Measurements from ENCODE around the gene OBI1.

OBI1 gene

DNA sequence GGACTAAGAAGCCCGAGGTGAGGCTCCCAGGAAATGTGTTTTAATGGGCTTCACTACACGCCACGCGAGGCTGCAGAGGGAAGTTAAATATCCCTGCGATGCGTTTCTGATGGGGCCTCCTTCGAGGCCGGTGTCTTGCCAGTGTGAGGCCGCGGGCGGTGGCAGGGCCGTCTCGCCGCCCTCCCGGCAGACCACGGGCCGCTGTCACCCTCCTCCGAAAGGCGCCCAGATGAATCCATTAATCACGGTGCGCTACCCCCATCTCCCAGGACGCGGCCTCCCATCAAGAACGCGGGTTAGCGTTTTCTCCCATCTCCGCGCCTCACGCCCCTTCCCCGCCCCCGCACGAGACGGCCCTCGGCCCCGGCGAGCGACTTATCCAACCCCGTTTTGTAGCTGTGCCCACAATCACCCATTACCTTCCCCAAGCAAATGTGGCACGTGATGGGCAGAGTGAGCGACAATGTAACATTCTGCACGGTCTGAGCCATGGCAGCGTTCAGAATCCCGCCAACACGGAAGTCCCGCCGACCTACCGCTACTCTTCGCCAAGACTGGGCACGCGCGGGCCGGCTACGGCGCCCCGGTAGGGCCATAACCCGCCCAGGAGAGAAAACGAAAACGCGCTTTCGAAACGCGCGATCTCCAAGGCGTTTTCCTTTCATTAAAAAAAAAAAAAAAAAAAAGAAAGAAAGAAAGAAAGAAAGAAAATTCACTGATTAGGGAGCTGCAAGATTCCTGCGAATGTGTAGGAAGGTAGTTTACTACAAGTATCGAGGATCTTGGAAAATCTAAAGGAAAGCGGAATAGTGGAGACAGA, at the start of gene OBI1:
TSS of gene OBI1 (minus strand) at position 526 of the 820 bp plus-strand sequence. CDS start at position 491, 35 bp downstream.
- peak; percentile 81 for DNase-seq (ENCODE audit: low spot score)

DNA sequence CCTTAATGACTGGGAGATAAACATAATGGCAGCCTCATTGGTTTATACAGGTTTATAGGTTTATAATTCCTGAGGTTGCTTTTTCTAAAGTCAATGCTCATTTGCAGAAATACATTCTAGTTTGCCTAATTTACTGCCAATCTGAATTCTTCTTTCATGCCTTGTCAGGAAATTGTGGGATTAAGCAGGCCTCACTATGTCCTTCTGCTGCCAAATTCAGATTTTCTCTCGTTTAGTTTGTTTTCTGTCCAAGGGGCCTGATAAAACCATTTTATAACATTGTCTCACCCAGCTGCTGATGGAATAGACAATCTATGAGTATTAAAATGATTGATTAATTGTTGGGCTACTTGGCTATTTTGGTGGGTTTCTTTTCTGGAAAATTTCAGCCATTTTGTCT, 42.4 kb upstream of the OBI1 start:
- no peak for DNase-seq (ENCODE audit: low spot score)

- no peak for DNase-seq (ENCODE audit: low spot score)
Observed at GRCh38 chr13:78700121-78700910, 41.4 kb upstream of the OBI1 start.

DNA sequence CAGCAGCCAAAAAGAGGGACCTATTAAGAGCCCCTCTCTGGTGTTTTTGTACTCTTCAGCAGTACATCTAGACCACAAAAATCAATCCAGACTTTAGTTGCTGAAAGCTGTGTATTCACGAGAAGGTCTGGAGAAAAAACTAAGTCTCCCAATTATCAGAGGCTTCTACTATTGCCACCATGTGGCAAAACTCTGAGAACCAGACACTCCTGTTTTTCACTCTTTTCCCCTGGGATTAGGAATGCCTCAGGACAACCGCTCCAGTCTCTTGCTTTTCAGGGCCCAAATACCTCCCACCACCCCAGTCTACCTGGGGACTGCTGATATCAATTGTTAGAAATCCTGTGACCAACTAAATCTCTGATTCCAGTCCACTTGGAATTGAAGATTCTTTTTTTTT, 30.1 kb upstream of the OBI1 start:
- DNase-seq (ENCODE audit: low spot score): no peak

- DNase-seq (ENCODE audit: low spot score): no peak
Observed at GRCh38 chr13:78686461-78686860, 27.5 kb upstream of the OBI1 start.

GRCh38 chr13:78680576-78681350, 21.8 kb upstream of the OBI1 start:
- DNase-seq (ENCODE audit: low spot score): no peak

- DNase-seq (ENCODE audit: low spot score): no peak
Observed at GRCh38 chr13:78680115-78680561, 21.2 kb upstream of the OBI1 start.

DNA sequence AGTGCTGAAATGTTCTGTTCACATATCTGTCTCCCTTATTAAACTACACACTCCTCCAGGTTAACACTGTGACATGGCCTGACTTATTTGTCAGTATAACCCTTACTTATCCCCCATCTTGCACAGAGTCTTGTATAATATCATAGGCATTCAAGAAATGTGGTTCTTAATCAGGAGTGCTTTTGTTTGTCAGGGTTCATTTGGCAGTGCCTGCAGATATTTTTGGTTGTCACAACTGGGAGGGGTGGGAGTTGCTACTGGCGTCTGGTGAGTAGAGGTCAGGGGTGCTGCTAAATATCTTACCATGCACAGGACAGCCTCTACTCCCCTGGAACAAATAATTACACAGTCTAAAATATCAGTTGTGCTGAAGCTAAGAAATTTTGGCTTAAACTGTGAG, 20.4 kb upstream of the OBI1 start:
- no peak for DNase-seq (ENCODE audit: low spot score)

- DNase-seq (ENCODE audit: low spot score): no peak
Observed at GRCh38 chr13:78675112-78675511, 16.2 kb upstream of the OBI1 start.

- no peak for DNase-seq (ENCODE audit: low spot score)
Observed at GRCh38 chr13:78674638-78675037, 15.7 kb upstream of the OBI1 start.

DNA sequence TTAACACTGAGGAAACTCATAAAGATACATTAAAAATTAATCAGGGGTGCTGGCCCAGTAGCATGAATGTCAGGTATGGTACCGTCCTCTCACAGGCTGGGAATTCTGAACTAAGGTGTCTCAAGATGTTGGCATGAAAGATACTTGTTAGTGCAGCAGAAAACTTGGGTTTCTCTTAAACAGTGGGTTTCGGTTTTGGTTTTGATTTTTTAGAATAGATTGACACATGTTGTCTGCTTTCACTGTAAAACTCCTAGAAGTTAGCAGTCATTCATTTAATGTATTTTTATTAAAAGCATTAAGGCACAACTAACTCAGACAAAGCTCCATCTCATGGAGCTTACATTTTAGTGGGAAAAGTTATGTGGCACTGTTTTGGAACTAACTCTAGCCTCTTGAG, 3.5 kb upstream of the OBI1 start:
- DNase-seq (ENCODE audit: low spot score): no peak

GRCh38 chr13:78660495-78660857, 1.5 kb upstream of the OBI1 start:
- DNase-seq (ENCODE audit: low spot score): no peak

GRCh38 chr13:78659732-78660494, 958 bp upstream of the OBI1 start:
- DNase-seq (ENCODE audit: low spot score): no peak

GRCh38 chr13:78659450-78659730, 435 bp upstream of the OBI1 start:
- peak; percentile 2 for DNase-seq (ENCODE audit: low spot score)

GRCh38 chr13:78657699-78658629, 991 bp downstream of the OBI1 start:
- peak; percentile 42 for DNase-seq (ENCODE audit: low spot score)

GRCh38 chr13:78655906-78656305, 3.0 kb downstream of the OBI1 start:
- no peak for DNase-seq (ENCODE audit: low spot score)

DNA sequence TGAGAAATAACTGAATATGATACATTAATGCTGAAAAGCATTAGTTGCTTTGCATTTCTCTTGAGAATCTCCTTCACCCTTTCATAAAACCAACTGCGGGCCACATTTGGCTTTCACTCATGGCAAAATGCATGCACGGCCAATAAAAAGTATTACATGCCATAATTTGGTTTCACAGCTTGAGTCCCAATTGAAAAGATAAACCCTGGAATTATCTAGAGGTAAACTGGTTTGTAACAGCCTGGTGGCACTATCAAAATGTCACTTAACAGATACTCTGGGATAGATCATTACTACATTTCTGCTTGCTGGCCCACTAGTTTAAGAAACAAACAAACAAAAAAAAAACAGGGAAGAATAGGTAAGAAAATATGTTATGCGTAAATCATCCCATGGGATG, 3.9 kb downstream of the OBI1 start:
- no peak for DNase-seq (ENCODE audit: low spot score)

GRCh38 chr13:78652651-78653050, 6.3 kb downstream of the OBI1 start:
- DNase-seq (ENCODE audit: low spot score): no peak

DNA sequence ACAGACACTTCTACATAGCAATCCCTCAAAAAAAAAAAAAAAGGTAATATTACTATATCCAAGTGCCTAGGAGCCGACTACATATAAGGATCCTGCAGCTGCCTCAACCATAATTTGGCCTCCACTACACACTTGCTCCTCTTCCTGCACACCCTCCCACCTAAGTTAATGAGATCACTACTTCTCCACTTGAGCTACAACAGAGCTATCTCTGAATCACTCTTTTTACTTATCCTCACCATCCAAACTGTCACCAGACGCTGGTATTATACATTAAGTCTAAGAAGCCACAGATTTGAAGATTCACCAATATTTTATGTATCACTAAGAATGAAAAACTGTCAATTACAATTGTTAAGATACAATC, 8.3 kb downstream of the OBI1 start:
- DNase-seq (ENCODE audit: low spot score): no peak

GRCh38 chr13:78649997-78650716, 8.8 kb downstream of the OBI1 start:
- DNase-seq (ENCODE audit: low spot score): no peak

All from SW480 (cell line).